Limb (tissue), 2 donors: Measurements from ENCODE around the gene KIAA0408.

Source experiments
- DNase-seq, 2 donors: peaks; one replicate each; pipeline ENCODE4 v3.0.0-alpha.2; 2016; ENCODE audit errors: extremely low spot score in 2 of 2

Gene KIAA0408

DNA sequence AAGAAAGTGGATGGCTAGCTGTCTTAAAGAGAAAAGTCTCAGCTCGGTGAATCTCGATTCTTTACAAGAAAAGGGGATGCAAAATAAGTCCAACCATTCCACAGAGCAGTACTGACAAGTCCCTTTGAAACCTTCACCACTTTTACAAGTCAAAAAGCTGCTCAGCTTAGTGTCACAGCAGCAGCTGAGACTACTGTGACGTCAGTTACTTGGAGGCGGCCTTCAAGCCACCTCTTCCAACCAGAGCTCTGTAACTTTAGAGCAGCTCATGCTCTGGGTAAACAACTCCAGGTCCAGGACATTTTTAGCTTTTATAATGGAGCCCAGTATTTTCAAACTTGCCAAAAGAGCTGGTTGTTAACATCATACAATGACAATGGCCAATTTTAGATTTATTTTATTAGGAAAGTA is at the start of gene KIAA0408:
Gene KIAA0408 (minus strand): TSS at position 159 of the 411 bp plus-strand sequence. CDS start 5,408 bp downstream, outside the sequence.
- peak; percentile 48 to 91 for DNase-seq

DNA sequence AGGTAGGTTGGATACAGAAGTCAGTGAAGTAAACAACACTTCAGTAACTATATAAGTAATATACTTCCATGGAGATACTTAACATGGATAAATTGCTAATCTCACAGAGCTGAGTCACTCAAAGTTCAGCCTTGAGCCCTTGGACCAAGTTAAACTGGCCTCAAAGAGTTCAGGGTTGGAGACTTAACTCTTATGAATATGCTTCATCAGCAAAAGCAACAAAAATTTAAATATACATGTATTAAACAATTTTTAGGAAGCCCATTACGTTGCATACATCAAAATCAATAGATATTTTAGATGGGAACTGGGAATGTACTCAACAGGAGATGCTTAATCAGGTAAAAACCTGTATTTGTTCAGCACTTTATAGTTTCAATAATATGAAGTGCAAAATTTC is 47.7 kb upstream of the KIAA0408 start:
- DNase-seq = no peak

DNA sequence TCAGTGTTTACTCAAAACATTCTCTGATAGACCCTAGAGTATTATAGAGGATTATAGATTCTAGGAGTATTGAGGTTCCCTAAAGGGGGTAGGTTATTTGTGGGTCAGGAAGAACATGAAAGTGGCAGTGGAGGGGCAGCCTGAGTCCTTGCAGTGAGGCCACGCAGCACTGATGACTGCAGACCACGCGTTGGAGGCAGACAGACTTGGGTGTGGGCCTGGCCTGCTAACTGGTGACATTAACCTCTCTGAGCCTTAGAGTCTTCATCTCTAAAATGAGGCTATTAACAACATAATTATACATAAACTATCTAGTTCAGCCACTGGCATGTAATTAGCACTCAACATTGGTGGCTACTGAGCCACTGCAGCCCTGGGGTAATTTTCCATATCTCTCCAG is 43.8 kb upstream of the KIAA0408 start:
- no peak for DNase-seq

- no peak for DNase-seq
Measured at GRCh38 chr6:127497410-127497809, 38.2 kb upstream of the KIAA0408 start.

DNA sequence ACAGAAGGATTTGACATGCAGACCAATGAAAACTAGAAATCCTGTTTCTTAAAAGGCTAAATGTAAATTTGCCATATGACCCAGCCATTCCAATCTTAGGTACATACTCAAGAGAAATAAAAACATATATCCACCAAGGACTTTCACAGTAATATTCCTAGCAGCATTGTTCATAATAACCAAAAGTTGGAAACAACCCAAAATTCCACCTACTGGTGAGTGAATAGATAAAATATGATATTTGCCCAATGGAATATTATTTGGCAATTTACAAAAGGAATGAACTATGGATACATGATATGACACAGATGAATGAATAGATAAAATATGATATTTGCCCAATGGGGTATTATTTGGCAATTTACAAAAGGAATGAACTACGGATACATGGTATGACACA is 37.3 kb upstream of the KIAA0408 start:
- no peak for DNase-seq

DNA sequence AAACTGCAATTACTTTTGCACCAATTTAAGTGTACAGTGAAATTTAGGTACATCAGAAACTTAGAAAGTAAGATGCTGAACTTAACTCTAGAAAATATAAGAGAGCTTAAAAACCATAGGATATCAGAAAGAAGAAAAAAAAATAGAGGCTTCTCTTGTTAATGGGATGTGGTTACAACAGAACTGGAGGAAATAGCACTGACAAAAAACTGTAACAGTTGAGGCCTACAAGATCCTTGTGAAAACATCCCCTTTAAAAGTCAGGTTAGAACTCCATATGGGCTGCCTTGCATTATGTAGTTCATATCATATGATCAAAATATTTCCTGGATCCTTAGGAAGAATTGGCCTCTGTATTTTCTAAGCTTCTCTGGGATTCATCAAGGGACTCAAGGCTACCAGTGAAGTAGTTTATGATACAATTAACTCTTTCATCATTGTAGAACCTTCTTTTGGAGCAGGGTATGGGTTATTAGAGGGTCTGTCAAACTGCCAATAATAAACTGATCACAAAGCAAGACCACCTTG is 35.1 kb upstream of the KIAA0408 start:
- no peak for DNase-seq

DNA sequence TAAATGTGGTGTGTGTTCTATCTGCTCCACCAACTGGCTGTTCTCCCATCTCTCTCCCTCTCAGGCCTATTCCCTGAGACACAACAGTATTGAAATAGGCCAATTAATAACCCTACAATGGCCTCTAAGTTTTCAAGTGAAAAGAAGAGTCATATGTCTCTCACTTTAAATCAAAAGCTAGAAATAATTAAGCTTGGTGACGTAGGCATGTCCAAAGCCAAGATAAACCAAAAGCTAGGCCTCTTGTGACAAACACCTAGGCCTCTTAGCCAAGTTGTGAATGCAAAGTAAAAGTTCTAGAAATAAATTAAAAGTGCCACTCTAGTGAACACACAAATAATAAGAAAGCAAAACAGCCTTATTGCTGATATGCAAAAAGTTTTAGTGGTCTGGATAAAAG is 30.1 kb upstream of the KIAA0408 start:
- no peak for DNase-seq

GRCh38 chr6:127486934-127487333 is 27.7 kb upstream of the KIAA0408 start:
- no peak for DNase-seq

DNA sequence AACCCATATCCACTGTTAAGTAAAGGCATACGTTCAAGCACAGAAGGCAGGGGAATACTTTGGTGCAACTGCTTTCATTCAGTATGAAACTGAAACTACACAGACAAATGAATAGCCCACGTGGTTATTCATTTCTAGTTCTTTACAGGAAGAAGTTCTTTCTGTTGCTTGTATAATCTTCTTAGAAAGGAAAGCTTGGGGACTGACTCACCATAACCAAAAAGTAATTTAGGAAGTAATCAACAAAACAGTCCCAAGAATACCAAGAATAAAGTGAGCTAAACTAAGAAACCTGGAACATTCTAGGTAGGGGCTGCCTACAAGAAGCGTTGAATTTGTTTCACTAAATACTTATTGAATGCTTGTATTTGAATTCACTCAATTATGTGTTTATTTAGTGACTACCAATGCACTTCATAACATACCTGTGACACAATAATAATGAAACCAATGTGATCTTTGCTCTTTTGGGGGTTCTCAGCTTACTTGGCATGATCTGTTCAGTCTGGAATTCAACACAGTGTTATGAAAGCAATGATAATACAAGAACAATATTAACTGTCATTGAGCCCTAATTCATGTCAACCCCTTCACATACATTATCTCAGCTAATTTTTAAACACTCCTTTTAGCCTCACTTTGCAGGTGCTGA is 25.1 kb upstream of the KIAA0408 start:
- no peak for DNase-seq

DNA sequence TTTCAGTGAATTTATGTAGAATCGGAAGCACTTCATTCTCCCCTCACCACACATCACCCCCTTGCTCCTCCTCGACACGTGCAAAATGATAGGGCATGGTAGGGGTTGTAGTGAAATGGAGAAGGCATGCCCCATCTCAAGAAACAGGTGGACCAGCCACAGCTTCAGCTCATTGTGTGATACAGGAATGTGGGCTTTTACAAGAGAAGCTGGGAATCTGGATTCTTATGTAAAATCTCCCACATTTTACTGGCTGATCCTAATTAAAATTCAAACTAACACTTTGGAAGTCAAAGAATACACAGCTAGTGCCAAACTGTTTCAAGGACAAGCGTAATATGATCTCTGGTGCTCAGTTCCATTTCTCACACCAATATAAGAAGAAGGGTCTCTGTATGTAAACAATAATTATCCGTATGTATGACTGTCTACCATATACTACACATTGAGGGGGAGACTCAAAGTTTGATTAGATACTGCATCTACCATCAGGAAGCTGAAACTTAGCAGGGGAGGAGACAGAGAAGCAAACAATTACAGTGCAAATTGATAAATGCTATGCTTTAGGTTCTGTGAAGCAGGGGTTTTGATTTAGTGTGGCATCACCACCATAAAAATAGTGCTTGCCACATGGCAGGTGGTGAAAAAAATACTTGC is 24.3 kb upstream of the KIAA0408 start:
- DNase-seq = no peak

- DNase-seq = no peak
Measured at GRCh38 chr6:127482325-127482724, 23.1 kb upstream of the KIAA0408 start.

DNA sequence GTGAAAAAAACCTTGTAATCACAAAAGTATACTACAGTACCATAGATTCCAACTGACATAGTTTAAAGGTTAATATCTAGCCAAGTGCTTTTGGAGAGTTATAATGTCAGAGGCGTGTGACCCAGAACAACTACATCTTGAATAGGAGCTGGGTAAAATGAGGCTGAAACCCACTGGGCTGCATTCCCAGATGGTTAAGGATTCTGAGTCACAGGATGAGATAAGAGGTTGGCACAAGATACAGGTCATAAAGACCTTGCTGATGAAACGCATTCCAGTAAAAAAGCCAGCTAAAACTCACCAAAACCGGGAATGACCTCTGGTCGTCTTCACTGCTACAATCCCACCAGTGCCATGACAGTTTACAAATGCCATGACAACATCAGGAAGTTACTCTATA is 22.4 kb upstream of the KIAA0408 start:
- no peak for DNase-seq

- no peak for DNase-seq
Measured at GRCh38 chr6:127481111-127481510, 21.9 kb upstream of the KIAA0408 start.

DNA sequence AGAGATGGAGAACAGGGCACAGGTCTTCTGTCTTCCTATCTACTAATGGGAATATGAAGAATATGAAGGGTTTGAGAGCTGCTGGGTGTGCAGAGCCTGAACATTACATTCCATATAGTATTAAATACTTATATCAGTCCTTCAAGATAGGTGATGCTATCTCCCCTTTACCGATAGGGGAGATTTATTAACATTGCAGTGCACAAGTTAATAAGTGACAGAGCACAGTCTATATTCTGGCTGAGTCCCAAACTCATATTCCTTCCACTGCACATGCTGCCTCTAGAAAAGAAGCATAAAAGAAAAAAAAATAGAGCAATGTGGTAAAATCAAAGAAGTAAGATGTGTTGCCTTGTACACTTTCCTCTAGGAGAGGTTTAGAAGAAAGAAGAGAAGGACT is 18.5 kb upstream of the KIAA0408 start:
- DNase-seq = no peak

DNA sequence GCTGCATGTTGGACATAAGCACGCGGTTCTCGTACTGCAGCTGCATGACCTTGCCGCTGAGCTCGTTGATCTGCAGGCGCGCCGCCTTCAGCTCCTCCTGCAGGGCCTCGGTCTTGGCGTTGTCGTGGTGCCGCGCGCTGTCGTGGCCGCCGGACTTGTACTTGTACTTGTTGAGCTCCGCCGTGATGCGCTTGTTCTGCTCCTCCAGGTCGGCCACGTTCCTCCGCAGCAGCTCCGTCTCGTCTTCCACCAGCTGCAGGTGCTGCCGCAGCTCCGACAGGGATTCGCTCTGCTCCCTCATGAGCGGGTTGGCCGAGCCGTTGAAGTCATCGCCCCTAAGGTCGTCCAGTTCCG is 16.6 kb upstream of the KIAA0408 start:
- no peak for DNase-seq

GRCh38 chr6:127475135-127475822 is 16.1 kb upstream of the KIAA0408 start:
- no peak for DNase-seq

DNA sequence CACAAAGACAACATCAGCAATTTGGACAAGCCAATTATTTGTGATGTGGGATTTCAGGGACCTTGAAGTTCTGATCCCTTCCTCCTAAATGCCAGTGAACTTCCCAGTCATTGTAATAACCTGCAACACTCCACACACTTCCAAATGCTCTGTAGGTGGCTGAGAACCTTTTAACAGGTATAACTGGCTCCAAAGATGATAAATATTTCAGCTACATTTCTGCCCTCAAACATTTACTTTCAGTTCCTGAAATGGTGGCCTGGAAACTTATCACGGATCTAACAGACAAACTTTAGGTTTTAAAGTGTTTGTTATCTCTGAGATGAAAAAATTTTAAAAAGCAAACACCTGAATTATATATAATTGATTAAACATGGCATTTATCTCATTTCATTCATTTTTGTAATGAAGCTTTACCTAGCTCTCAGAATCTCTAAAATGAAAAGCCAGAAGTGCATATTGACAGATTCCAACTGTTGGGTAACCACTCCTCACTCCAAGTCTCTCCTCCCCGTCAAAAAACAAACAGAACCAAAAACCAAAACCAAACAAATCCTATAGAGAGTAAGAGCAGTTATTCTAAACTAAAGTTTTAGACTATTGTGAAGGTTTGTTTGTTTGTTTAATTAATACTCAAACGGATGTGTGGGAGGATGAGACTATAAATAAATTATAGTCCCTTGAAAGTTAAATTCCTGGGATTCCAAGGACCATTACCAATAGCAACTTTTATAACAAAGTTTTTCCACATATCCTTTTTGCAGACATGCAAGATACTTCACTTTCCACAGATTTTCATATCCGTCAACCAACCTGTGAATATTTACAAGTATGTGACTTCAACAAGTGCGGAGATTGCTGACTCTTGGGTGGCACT is 12.4 kb upstream of the KIAA0408 start:
- no peak for DNase-seq

- no peak for DNase-seq
Measured at GRCh38 chr6:127468936-127469335, 9.7 kb upstream of the KIAA0408 start.

- no peak for DNase-seq
Measured at GRCh38 chr6:127466416-127466815, 7.2 kb upstream of the KIAA0408 start.

DNA sequence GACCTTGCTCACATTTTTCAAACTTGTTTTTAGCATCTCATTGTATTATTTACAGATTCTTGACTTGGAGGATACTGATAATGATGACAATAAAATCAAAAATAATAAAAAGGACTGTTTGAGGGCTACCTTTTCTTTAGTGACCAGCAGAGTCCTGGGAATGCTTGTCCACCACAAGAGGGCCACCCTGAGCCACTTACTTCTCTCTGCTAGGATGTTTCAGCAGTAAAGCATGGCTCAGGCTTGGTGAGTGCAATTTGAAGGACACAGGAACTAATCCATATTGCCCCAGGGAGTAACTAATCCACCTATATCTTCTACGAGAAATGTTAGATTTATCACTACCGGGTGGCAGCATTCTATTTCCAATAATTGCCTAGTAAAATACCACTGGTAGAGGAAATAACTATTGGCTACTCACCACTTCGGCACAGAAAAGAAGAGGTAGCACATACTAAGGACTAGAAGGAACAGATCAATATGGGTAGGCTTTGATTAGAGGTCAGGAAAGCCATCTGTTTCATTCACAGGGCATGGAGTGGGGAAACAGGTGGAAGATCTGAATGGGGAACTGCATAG is 5.8 kb upstream of the KIAA0408 start:
- DNase-seq = peak; percentile 67 to 73

DNA sequence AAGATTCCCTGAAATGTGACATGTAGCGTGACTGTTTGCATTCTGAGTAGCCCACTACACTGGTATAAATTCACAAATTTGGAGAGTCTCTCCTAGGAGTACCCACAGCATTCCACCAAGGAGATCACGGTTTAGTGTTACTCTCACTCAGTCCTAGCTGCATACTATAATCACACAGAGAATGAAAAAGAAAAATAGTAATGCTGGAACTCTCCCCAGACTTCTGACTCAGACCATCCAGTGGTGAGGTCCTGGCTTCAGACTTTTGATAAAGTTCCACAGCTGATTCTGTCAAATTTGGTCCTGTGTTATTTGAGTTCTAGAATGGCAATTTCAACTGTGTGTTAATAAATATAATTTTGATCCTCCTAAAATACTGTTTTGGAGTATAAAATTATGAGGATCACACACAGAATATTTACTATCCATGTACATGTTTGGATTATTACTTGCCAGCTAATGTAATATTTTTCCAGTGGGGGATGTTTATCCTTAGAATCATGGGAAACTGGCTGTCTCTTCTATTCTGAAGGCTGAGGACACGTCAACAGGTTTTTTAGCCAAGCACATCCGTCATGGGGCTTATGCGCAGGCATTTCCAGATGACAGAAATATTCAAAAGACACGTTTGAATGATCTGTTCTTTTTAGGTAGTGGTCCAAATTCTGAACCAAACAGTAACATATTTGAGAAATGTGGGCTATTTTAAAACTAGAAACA is 5.1 kb upstream of the KIAA0408 start:
- DNase-seq = peak in 1 of 2 donors; percentile 54
